ENCODE measurements around the gene TRIM59.

TRIM59 gene

GRCh38 chr3:160440687-160441086 is 8.9 kb downstream of the TRIM59 start:
- DNase-seq (ENCODE audit: low read depth), result no peak
- no peak overlapping the region for H3K4me3 ChIP-seq (ENCODE audit: low read depth, low read length)
- TF ChIP-seq CTCF (IDR thresholded peaks at IDR 0.05; ENCODE audit: control insufficient read depth, extremely low read depth, insufficient read depth), result no peak

- no peak for DNase-seq (ENCODE audit: low read depth)
- TF ChIP-seq CTCF (IDR thresholded peaks at IDR 0.05; ENCODE audit: control insufficient read depth, extremely low read depth, insufficient read depth), result no peak
- H3K4me3 ChIP-seq (ENCODE audit: low read depth, low read length), result no peak overlapping the region
These were observed 12.5 kb downstream of the TRIM59 start for GRCh38 chr3:160437083-160437455.

GRCh38 chr3:160435747-160436146 is 13.8 kb downstream of the TRIM59 start:
- H3K4me3 ChIP-seq (ENCODE audit: low read depth, low read length), result no peak overlapping the region
- no peak for TF ChIP-seq CTCF (IDR thresholded peaks at IDR 0.05; ENCODE audit: control insufficient read depth, extremely low read depth, insufficient read depth)
- no peak for DNase-seq (ENCODE audit: low read depth)

GRCh38 chr3:160435095-160435494 is 14.5 kb downstream of the TRIM59 start:
- no peak overlapping the region for H3K4me3 ChIP-seq (ENCODE audit: low read depth, low read length)
- DNase-seq (ENCODE audit: low read depth), result no peak
- no peak for TF ChIP-seq CTCF (IDR thresholded peaks at IDR 0.05; ENCODE audit: control insufficient read depth, extremely low read depth, insufficient read depth)

- no peak overlapping the region for H3K4me3 ChIP-seq (ENCODE audit: low read depth, low read length)
- no peak for DNase-seq (ENCODE audit: low read depth)
- no peak for TF ChIP-seq CTCF (IDR thresholded peaks at IDR 0.05; ENCODE audit: control insufficient read depth, extremely low read depth, insufficient read depth)
These were observed 15.5 kb downstream of the TRIM59 start for GRCh38 chr3:160434071-160434470.

GRCh38 chr3:160427832-160428424 is 21.7 kb downstream of the TRIM59 start:
- H3K4me3 ChIP-seq (ENCODE audit: low read depth, low read length), result no peak overlapping the region
- DNase-seq (ENCODE audit: low read depth), result no peak
- no peak for TF ChIP-seq CTCF (IDR thresholded peaks at IDR 0.05; ENCODE audit: control insufficient read depth, extremely low read depth, insufficient read depth)

GRCh38 chr3:160417311-160417710 is 32.3 kb downstream of the TRIM59 start:
- no peak for TF ChIP-seq CTCF (IDR thresholded peaks at IDR 0.05; ENCODE audit: control insufficient read depth, extremely low read depth, insufficient read depth)
- no peak overlapping the region for H3K4me3 ChIP-seq (ENCODE audit: low read depth, low read length)
- DNase-seq (ENCODE audit: low read depth), result no peak

Data from LNCaP clone FGC (cell line).